ENCODE data around the gene ESAM. TPM values are rescaled to one million over a fixed set of nuclear protein-coding genes. Genes with fewer than 3 reads are reported as not detected.

ESAM gene
- total RNA-seq, 4 donors from 2014 or later: 18.7 to 91.6 (median 47.7) TPM

GRCh38 chr11:124717421-124717785 lies 44.7 kb downstream of the ESAM start:
- H3K4me3 ChIP-seq: peak overlapping the region in 1 of 2 donors; percentile 32
- no peak for TF ChIP-seq POLR2A (IDR thresholded peaks at IDR 0.05)
- TF ChIP-seq CTCF (IDR thresholded peaks at IDR 0.05): no peak
- H3K27me3 ChIP-seq: peaks cover 0 to 9% of the 10 kb centered on the region in 2 donors
- DNase-seq: no peak
- H3K36me3 ChIP-seq: no peaks in the 10 kb centered on the region
- no peaks in the 10 kb centered on the region for H3K9me3 ChIP-seq
- intact Hi-C loops (cut with DNase I; ENCODE audit: low total_unique reads): no loop called here
- peak overlapping the region; percentile 30 to 52 for H3K27ac ChIP-seq
- H3K4me1 ChIP-seq: peaks cover 0 to 12% of the 10 kb centered on the region in 2 donors

- H3K27ac ChIP-seq: no peak overlapping the region
- no peak overlapping the region for H3K4me3 ChIP-seq
- peaks cover 0 to 2% of the 10 kb centered on the region in 2 donors for H3K27me3 ChIP-seq
- TF ChIP-seq POLR2A (IDR thresholded peaks at IDR 0.05) (no peak), CTCF (IDR thresholded peaks at IDR 0.05) (no peak)
- peaks cover 0 to 12% of the 10 kb centered on the region in 2 donors for H3K4me1 ChIP-seq
- intact Hi-C loops (cut with DNase I; ENCODE audit: low total_unique reads): no loop called here
- no peaks in the 10 kb centered on the region for H3K36me3 ChIP-seq
- no peaks in the 10 kb centered on the region for H3K9me3 ChIP-seq
- no peak for DNase-seq
These were observed 45.5 kb downstream of the ESAM start for GRCh38 chr11:124716591-124716990.

GRCh38 chr11:124712392-124712791 lies 49.7 kb downstream of the ESAM start:
- H3K9me3 ChIP-seq: no peaks in the 10 kb centered on the region
- no peak for TF ChIP-seq POLR2A (IDR thresholded peaks at IDR 0.05)
- no peak for TF ChIP-seq CTCF (IDR thresholded peaks at IDR 0.05)
- no peaks in the 10 kb centered on the region for H3K4me1 ChIP-seq
- intact Hi-C loops (cut with DNase I; ENCODE audit: low total_unique reads): no loop called here
- no peak for DNase-seq
- H3K27ac ChIP-seq: no peak overlapping the region
- H3K36me3 ChIP-seq: no peaks in the 10 kb centered on the region
- no peak overlapping the region for H3K4me3 ChIP-seq
- no peaks in the 10 kb centered on the region for H3K27me3 ChIP-seq

- no peak for DNase-seq
- TF ChIP-seq POLR2A (IDR thresholded peaks at IDR 0.05): no peak
- no peak for TF ChIP-seq CTCF (IDR thresholded peaks at IDR 0.05)
- Histone ChIP-seq H3K27me3 (no peaks in the 10 kb centered on the region), H3K4me1 (no peaks in the 10 kb centered on the region), H3K9me3 (no peaks in the 10 kb centered on the region), H3K36me3 (no peaks in the 10 kb centered on the region), H3K4me3 (no peak overlapping the region), H3K27ac (no peak overlapping the region)
- intact Hi-C loops (cut with DNase I; ENCODE audit: low total_unique reads): no loop called here
These were observed 54.3 kb downstream of the ESAM start for GRCh38 chr11:124707829-124708228.

Other genes with a start within 250 kb of the ESAM start
- not detected for gene OR8B12, start 218.6 kb downstream of the ESAM start, total RNA-seq
- gene OR8A1, start 192.3 kb downstream of the ESAM start, total RNA-seq: not detected
- gene PANX3, start 150.9 kb downstream of the ESAM start, total RNA-seq: not detected
- gene TBRG1, start 139.4 kb downstream of the ESAM start, total RNA-seq: 10 to 100 TPM; 25.4 to 61.0 (median 38.9) TPM
- gene SIAE, start 88.6 kb downstream of the ESAM start, total RNA-seq: 1 to 10 TPM in 3 of 4 donors, under 1 TPM in 1; 0.77 to 7.5 (median 5.3) TPM
- gene SPA17, start 88.4 kb downstream of the ESAM start, total RNA-seq: 1 to 10 TPM in 3 of 4 donors, under 1 TPM in 1; 0.51 to 9.0 (median 2.7) TPM
- gene NRGN, start 22.3 kb downstream of the ESAM start, total RNA-seq: 10 to 100 TPM in 1 of 4 donors, under 1 TPM in 1, not detected in 2; 0.62 to 16.4 TPM
- 1 to 10 TPM in 2 of 4 donors, not detected in 2; 1.9 to 2.2 TPM for gene VSIG2, start 10.0 kb downstream of the ESAM start, total RNA-seq
- gene MSANTD2, start 38.1 kb upstream of the ESAM start, total RNA-seq: 10 to 100 TPM in 3 of 4 donors, 1 to 10 TPM in 1; 5.1 to 36.6 (median 24.5) TPM
- 10 to 100 TPM in 2 of 4 donors, 1 to 10 TPM in 2; 7.1 to 21.8 (median 11.1) TPM for gene ROBO3, start 103.1 kb upstream of the ESAM start, total RNA-seq
- 10 to 100 TPM; 11.2 to 96.6 (median 46.6) TPM for gene ROBO4, start 135.6 kb upstream of the ESAM start, total RNA-seq
- not detected for gene HEPN1, start 157.0 kb upstream of the ESAM start, total RNA-seq
- not detected for gene HEPACAM, start 173.8 kb upstream of the ESAM start, total RNA-seq
- gene CCDC15, start 191.9 kb upstream of the ESAM start, total RNA-seq: 1 to 10 TPM in 3 of 4 donors, under 1 TPM in 1; under 0.01 to 3.5 (median 1.7) TPM